CD4-positive, CD25-positive, alpha-beta regulatory T cell (primary cell): Measurements from ENCODE around the gene RNF166. TPM values are rescaled to one million over a fixed set of nuclear protein-coding genes. Genes with fewer than 3 reads are reported as not detected.

Source experiments
- ATAC-seq, 2 donors: fragments of 150-1000 bp; cut with Tn5 transposase; one replicate each; pipeline ENCODE4 v1.10.0; 2021; ENCODE audit warnings: low read depth in 2 of 2, moderate number of reproducible peaks in 2 of 2, moderate library complexity in 1 of 2
- DNase-seq, 3 donors: peaks; one replicate each; pipeline versions ENCODE4 v3.0.0 to v3.0.0-alpha.2; 2012 to 2022; ENCODE audit warnings: mixed read lengths in 1 of 3
- H3K27ac ChIP-seq: one replicate; pipeline ENCODE4 v1.7.0; 2013; ENCODE audit warnings: mild to moderate bottlenecking, low read length; ENCODE audit not compliant: insufficient read depth, poor library complexity, severe bottlenecking
- H3K27me3 ChIP-seq: one replicate; pipeline ENCODE4 v1.7.0; 2013; ENCODE audit warnings: low read length; ENCODE audit not compliant: control insufficient read depth, insufficient read depth
- H3K36me3 ChIP-seq: one replicate; pipeline ENCODE4 v1.7.0; 2013; ENCODE audit warnings: mild to moderate bottlenecking, low read length, moderate library complexity; ENCODE audit not compliant: control insufficient read depth, insufficient read depth
- H3K4me1 ChIP-seq: 2 replicates; pipeline ENCODE4 v1.7.0; 2013; ENCODE audit warnings: mild to moderate bottlenecking, low read length; ENCODE audit not compliant: insufficient read depth, control insufficient read depth, poor library complexity, severe bottlenecking
- H3K4me3 ChIP-seq: one replicate; pipeline ENCODE4 v1.7.0; 2013; ENCODE audit warnings: low read depth, mild to moderate bottlenecking, low read length, moderate library complexity
- H3K9me3 ChIP-seq, 2 experiments: 1 replicate in 1 of 2; 2 replicates in 1 of 2; pipeline ENCODE4 v1.7.0; 2013; ENCODE audit warnings: low read length in 2 of 2, mild to moderate bottlenecking in 1 of 2, moderate library complexity in 1 of 2; ENCODE audit not compliant: control insufficient read depth in 2 of 2
- H3K27ac Mint-ChIP-seq, 3 donors: one replicate each; pipeline ENCODE4 v1.8.0; 2020 to 2022; ENCODE audit warnings: mild to moderate bottlenecking in 3 of 3, mixed read lengths in 3 of 3, moderate library complexity in 2 of 3
- H3K27me3 Mint-ChIP-seq: one replicate; pipeline ENCODE4 v1.8.0; 2022; ENCODE audit warnings: mild to moderate bottlenecking, mixed read lengths
- H3K36me3 Mint-ChIP-seq: one replicate; pipeline ENCODE4 v1.8.0; 2020; ENCODE audit warnings: mixed read lengths
- H3K4me1 Mint-ChIP-seq, 4 donors: one replicate each; pipeline ENCODE4 v1.8.0; 2020 to 2022; ENCODE audit warnings: mixed read lengths in 4 of 4, mild to moderate bottlenecking in 1 of 4
- H3K4me3 Mint-ChIP-seq, 4 donors: one replicate each; pipeline ENCODE4 v1.8.0; 2020 to 2022; ENCODE audit warnings: mild to moderate bottlenecking in 4 of 4, mixed read lengths in 4 of 4, moderate library complexity in 3 of 4
- H3K9me3 Mint-ChIP-seq, 7 donors: one replicate each; pipeline ENCODE4 v1.8.0; 2020 to 2022; ENCODE audit warnings: mixed read lengths in 7 of 7, mild to moderate bottlenecking in 3 of 7, moderate library complexity in 2 of 7
- polyA plus RNA-seq, 4 donors: library from polyadenylated mRNA; unstranded; fragments of 300-500 nt; fragmentation: Illumina TruSeq; gene quantifications; one replicate each; pipeline ENCODE4 v1.2.3, GENCODE V29; 2021
- total RNA-seq: library from RNA; stranded (reverse); gene quantifications from one replicate; pipeline ENCODE4 v1.2.3, GENCODE V29; 2022

The RNF166 gene
- total and polyA plus RNA-seq, 5 donors from 2014 or later: 63.6 to 420 (median 98.0) TPM

DNA sequence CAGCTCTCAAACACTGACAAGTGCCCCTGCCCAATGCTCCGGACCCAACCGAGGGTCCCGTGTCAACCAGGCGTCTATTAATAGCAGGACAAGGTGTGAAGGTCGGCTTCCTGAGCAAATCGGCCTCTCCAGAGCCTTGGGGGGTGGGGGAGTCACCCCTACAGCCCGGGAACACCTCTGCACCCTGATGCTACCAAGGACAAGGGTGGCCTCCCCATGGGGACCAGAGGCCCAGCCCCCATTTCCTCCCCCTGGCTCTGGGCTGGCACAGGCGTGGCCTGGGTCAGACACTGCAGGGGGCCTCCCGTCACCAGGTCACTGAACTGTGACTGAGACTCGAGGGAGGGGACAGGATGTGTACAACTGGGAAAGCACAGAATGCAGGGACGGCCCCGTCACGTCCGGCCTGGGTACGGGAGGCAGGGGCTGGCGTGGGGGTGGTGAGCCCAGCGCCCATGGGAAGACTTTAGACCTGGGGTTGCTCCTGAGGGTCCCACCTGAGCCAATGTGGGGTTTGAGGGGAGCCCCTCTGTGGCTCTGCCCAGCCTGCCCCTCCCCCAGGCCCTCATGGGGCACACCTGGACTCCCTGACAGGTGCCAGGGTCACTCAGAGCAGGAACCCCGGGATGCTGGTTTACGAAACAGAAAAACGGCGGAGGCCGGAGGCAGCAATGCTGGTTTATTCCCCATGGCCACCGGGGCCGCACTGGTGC lies 54.8 kb downstream of the RNF166 start:
- Mint-ChIP-seq H3K36me3 (peaks cover 9% of the 10 kb centered on the region), H3K27ac (peak overlapping the region; percentile 38 to 97 (median 92)), H3K4me1 (peaks cover 0 to 23% (median 7%) of the 10 kb centered on the region in 4 donors), H3K27me3 (no peaks in the 10 kb centered on the region), H3K9me3 (peaks cover 0 to 4% (median 0%) of the 10 kb centered on the region in 7 donors), H3K4me3 (peak overlapping the region; percentile 91 to 97 (median 94))
- peak overlapping the region; percentile 65 for H3K4me3 ChIP-seq
- H3K27me3 ChIP-seq: no peaks in the 10 kb centered on the region
- ATAC-seq (peak; percentile 74 to 77), DNase-seq (peak; percentile 66 to 93 (median 76))
- H3K27ac ChIP-seq: peak overlapping the region; percentile 92
- H3K36me3 ChIP-seq: no peaks in the 10 kb centered on the region
- H3K9me3 ChIP-seq: no peaks in the 10 kb centered on the region
- peaks cover 44% of the 10 kb centered on the region for H3K4me1 ChIP-seq

DNA sequence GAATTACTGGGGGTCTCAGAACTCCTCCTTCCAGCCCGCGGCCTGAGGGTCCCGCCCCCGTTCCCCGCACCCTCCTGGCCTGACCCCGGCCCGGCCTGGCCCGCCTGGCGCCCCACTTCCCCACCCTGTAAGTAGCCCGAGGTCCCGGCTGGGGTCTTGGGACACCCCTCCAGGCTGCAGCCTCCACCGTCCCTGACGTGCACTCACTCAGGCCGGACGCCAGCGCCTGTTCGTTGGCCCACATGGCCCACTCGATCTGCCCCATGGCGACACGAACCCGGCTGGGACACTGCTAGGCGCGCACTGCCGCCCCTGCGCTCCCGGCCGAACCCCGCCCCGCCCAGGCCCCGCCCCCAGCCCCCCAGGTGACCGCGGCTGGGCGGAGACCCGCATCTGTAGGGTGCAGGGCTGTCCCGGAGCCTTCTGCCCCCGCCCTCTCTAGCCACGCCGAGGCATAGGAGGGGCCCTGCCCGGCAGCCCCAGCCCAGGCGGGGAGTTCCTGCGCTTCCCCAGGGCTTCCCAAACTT lies 55.4 kb downstream of the RNF166 start, which contains the start of gene CYBA:
CYBA (minus strand) TSS at position 305 of the 527 bp plus-strand sequence; CDS start at position 265, 40 bp downstream.
- Mint-ChIP-seq H3K9me3 (peaks cover 0 to 4% (median 0%) of the 10 kb centered on the region in 7 donors), H3K27me3 (no peaks in the 10 kb centered on the region), H3K36me3 (peaks cover 9% of the 10 kb centered on the region), H3K4me3 (peak within 1 kb of the TSS; percentile 91 to 97 (median 94)), H3K27ac (peak within 1 kb of the TSS; percentile 38 to 97 (median 92)), H3K4me1 (peaks cover 0 to 26% (median 7%) of the 10 kb centered on the region in 4 donors)
- Histone ChIP-seq H3K27ac (peak within 1 kb of the TSS; percentile 92), H3K4me3 (peak within 1 kb of the TSS; percentile 67), H3K4me1 (peaks cover 44% of the 10 kb centered on the region), H3K9me3 (no peaks in the 10 kb centered on the region), H3K36me3 (no peaks in the 10 kb centered on the region), H3K27me3 (no peaks in the 10 kb centered on the region)
- ATAC-seq (peak; percentile 83 to 85), DNase-seq (peak; percentile 77 to 89 (median 79))

DNA sequence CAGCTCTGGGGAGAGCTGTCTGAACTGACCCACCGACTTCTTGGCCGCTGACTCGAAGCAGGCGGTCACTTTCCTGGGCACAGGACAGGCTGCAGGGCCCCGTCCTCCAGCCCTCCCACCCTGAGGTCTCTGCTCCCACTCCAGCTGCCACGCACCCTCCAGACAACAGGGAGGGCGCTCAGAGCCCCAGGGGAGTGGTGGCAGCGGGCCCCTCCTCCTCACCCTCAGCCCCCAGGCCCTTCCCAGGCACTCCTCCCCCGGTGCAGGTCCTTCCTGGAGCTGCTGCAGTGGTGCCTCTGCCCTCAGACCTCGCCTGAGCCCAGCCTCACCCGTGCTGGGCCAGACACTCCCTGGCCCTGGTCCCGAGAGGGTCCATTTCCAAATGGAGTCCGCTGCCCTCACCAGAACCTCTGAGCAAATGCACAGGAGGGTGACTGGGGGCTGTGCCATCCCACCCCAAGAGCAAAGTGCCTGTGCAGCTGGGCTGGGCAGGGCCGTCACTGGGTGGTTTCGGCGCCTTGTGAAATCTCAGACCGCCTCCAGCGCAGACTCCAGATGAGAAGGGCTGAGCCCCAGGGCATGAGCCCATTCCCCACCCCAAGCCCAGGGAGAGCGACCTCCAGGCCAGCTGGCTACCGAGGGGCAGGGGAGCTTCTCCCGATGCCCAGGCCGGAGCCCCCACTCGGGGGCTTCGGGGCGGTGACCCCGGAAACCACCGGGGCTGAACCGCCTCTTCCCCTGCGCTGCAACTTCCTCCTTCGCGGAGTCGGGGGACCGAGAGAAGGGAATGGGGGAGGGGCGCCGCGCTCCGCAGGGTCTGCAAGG lies 56.1 kb downstream of the RNF166 start:
- H3K27me3 ChIP-seq: no peaks in the 10 kb centered on the region
- no peaks in the 10 kb centered on the region for H3K36me3 ChIP-seq
- peak overlapping the region; percentile 67 for H3K4me3 ChIP-seq
- H3K9me3 ChIP-seq: no peaks in the 10 kb centered on the region
- H3K36me3 Mint-ChIP-seq: peaks cover 11% of the 10 kb centered on the region
- H3K27ac Mint-ChIP-seq: peak overlapping the region in 2 of 3 donors; percentile 35 to 93
- DNase-seq (peak in 2 of 3 donors; percentile 56), ATAC-seq (peak; percentile 5 to 10)
- peaks cover 0 to 27% (median 7%) of the 10 kb centered on the region in 4 donors for H3K4me1 Mint-ChIP-seq
- H3K27ac ChIP-seq: peak overlapping the region; percentile 92
- peaks cover 0 to 4% (median 0%) of the 10 kb centered on the region in 7 donors for H3K9me3 Mint-ChIP-seq
- H3K4me3 Mint-ChIP-seq: peak overlapping the region; percentile 91 to 97 (median 94)
- peaks cover 44% of the 10 kb centered on the region for H3K4me1 ChIP-seq
- H3K27me3 Mint-ChIP-seq: no peaks in the 10 kb centered on the region

DNA sequence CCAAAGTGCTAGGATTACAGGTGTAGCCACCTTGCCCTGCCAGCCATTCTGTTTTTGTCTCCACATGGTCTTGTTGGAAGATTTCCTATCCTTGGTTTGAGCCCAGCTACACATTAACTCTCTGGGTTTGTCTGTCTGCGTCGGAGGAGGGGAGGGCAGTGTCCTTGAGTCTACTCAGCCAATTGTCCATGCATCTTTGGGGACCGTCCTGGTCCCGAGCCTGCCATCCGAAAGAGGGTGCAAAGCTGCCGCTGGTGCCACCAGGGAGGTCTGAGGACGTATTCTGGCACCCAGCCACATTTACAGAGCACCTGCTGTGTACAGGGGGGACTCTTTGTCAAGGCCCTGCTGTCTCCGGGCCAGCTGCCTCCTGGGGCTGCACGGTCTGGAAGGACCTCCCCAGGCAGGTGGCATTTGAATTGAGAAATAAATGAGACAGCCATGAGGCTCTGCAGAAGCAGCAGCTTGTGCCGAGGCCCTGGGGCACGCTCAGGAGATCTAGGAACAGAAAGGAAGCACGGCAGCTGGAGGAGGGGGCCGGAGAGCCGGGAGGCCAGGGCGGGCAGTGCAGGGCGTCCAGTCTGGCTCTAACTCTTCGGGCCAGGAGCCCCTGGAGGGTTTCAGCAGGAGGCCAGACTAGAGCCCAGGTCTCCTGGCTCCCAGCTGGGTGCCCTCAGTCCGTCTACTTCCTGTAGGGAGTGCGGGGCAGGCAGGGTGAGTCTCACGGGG lies 56.8 kb downstream of the RNF166 start:
- Histone ChIP-seq H3K27me3 (no peaks in the 10 kb centered on the region), H3K36me3 (no peaks in the 10 kb centered on the region), H3K4me1 (peaks cover 44% of the 10 kb centered on the region), H3K4me3 (peak overlapping the region; percentile 19), H3K9me3 (no peaks in the 10 kb centered on the region), H3K27ac (peak overlapping the region; percentile 92)
- H3K4me1 Mint-ChIP-seq: peaks cover 0 to 35% (median 10%) of the 10 kb centered on the region in 4 donors
- peak overlapping the region; percentile 91 to 97 (median 94) for H3K4me3 Mint-ChIP-seq
- no peaks in the 10 kb centered on the region for H3K27me3 Mint-ChIP-seq
- DNase-seq: no peak
- peaks cover 0 to 4% (median 0%) of the 10 kb centered on the region in 7 donors for H3K9me3 Mint-ChIP-seq
- ATAC-seq: no peak
- peaks cover 12% of the 10 kb centered on the region for H3K36me3 Mint-ChIP-seq
- peak overlapping the region; percentile 76 to 89 (median 79) for H3K27ac Mint-ChIP-seq

DNA sequence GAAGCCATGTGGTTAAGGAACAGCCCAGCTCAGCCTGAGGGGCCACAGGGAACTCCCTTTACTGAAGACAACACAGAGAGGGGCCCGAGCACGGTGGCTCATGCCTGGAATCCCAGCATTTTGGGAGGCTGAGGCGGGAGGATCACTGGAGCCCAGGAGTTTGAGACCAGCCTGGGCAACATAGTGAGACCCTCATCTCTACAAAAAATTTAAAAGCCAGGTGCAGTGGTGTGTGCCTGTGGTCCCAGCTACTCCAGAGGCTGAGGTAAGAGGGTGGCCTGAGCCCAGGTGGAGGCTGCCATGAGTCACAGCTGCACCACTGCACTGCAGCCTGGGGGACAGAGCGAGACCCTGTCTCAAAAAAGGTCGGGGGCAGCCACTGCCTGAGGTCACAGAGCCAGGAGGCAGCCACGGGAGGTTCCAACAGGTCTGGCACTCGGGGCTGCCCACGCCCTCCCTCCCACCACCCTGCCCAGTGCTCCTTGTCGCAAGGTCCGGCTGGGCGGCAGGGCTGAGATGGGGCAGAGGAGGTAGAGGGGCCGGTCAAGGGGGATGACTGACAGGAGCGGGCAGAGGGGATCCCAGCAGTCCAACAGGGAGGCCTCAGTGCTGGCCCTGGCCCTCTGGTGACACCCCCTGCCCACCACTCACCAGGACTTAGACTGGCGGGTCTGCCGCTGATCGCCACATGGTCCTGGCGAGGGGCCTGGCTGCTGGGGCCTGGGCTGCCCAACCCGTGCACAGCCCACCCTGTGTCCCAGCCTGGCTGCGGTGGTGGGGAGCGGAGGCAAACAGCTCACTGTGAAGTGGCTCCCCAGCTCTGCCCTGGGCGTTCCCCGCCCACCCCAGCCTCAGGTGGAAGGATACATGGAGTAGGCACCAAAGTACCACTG lies 58.8 kb downstream of the RNF166 start:
- no peak overlapping the region for H3K27ac Mint-ChIP-seq
- peaks cover 12% of the 10 kb centered on the region for H3K36me3 Mint-ChIP-seq

More for the DNA sequence above, 58.8 kb downstream of the RNF166 start:
- H3K4me1 Mint-ChIP-seq: peaks cover 0 to 35% (median 14%) of the 10 kb centered on the region in 4 donors
- peaks cover 44% of the 10 kb centered on the region for H3K4me1 ChIP-seq
- ATAC-seq: no peak
- H3K27me3 Mint-ChIP-seq: no peaks in the 10 kb centered on the region
- no peak overlapping the region for H3K4me3 ChIP-seq
- no peak overlapping the region for H3K27ac ChIP-seq
- peak overlapping the region in 2 of 4 donors; percentile 38 to 63 for H3K4me3 Mint-ChIP-seq
- no peaks in the 10 kb centered on the region for H3K9me3 ChIP-seq
- peaks cover 0 to 4% (median 0%) of the 10 kb centered on the region in 7 donors for H3K9me3 Mint-ChIP-seq
- peaks cover 9% of the 10 kb centered on the region for H3K36me3 ChIP-seq
- no peak for DNase-seq
- H3K27me3 ChIP-seq: no peaks in the 10 kb centered on the region
